Liver (tissue), 9 donors: ENCODE measurements around the gene KCND2. TPM values are rescaled to one million over a fixed set of nuclear protein-coding genes. Genes with fewer than 3 reads are reported as not detected.

Experiments
- DNase-seq: peaks from one replicate; pipeline ENCODE4 v3.0.0-alpha.2; 2017; ENCODE audit warnings: low spot score
- H3K27ac ChIP-seq, 2 donors: one replicate each; pipeline ENCODE4 v1.7.0; 2013; ENCODE audit warnings: inconsistent platforms in 2 of 2, low read length in 2 of 2, control low read depth in 1 of 2, low read depth in 1 of 2, mild to moderate bottlenecking in 1 of 2
- H3K27me3 ChIP-seq, 4 donors: one replicate each; pipeline versions ENCODE4 v1.6.1 to v1.7.0; 2013; ENCODE audit warnings: low read length in 3 of 4, inconsistent platforms in 1 of 4, mild to moderate bottlenecking in 1 of 4, moderate library complexity in 1 of 4; ENCODE audit not compliant: control insufficient read depth in 4 of 4, insufficient read depth in 4 of 4
- H3K36me3 ChIP-seq, 4 donors: one replicate each; pipeline versions ENCODE4 v1.6.1 to v1.7.0; 2013; ENCODE audit warnings: low read length in 3 of 4, mild to moderate bottlenecking in 3 of 4, low read depth in 1 of 4, moderate library complexity in 1 of 4; ENCODE audit not compliant: control insufficient read depth in 4 of 4, insufficient read depth in 3 of 4
- H3K4me1 ChIP-seq, 4 donors: one replicate each; pipeline versions ENCODE4 v1.6.1 to v1.7.0; 2013; ENCODE audit warnings: low read length in 3 of 4, mild to moderate bottlenecking in 3 of 4, moderate library complexity in 1 of 4; ENCODE audit not compliant: control insufficient read depth in 4 of 4, insufficient read depth in 4 of 4
- H3K4me3 ChIP-seq, 3 donors: one replicate each; pipeline versions ENCODE4 v1.6.1 to v1.7.0; 2013; ENCODE audit warnings: low read length in 3 of 3, control low read depth in 1 of 3, low read depth in 1 of 3, mild to moderate bottlenecking in 1 of 3
- H3K9ac ChIP-seq, 2 donors: one replicate each; pipeline ENCODE4 v1.7.0; 2013; ENCODE audit warnings: low read length in 2 of 2, mild to moderate bottlenecking in 2 of 2, moderate library complexity in 2 of 2, control low read depth in 1 of 2, low read depth in 1 of 2
- H3K9me3 ChIP-seq, 4 donors: one replicate each; pipeline versions ENCODE4 v1.6.1 to v1.7.0; 2013; ENCODE audit warnings: low read length in 3 of 4; ENCODE audit not compliant: control insufficient read depth in 4 of 4
- EGR1 ChIP-seq, 2 donors: IDR thresholded peaks; 2 replicates each; pipeline ENCODE4 v1.6.1; 2016 to 2018; ENCODE audit warnings: antibody characterized with exemption in 2 of 2, low read depth in 2 of 2
- FOXA1 ChIP-seq: IDR thresholded peaks from 2 replicates; pipeline ENCODE4 v1.6.1; 2016; ENCODE audit warnings: antibody characterized with exemption
- FOXA2 ChIP-seq: IDR thresholded peaks from 2 replicates; pipeline ENCODE4 v1.6.1; 2016; ENCODE audit warnings: antibody characterized with exemption
- GABPA ChIP-seq, 2 donors: IDR thresholded peaks in 1 of 2; conservative IDR thresholded peaks in 1 of 2; 2 replicates each; pipeline ENCODE4 v1.6.1; 2016; ENCODE audit warnings: antibody characterized with exemption in 2 of 2, mild to moderate bottlenecking in 1 of 2, moderate library complexity in 1 of 2
- HNF4A ChIP-seq, 2 donors: conservative IDR thresholded peaks; 2 replicates each; pipeline ENCODE4 v1.6.1; 2016; ENCODE audit warnings: antibody characterized with exemption in 2 of 2, mild to moderate bottlenecking in 2 of 2
- HNF4G ChIP-seq: IDR thresholded peaks from 2 replicates; pipeline ENCODE4 v1.6.1; 2016; ENCODE audit warnings: antibody characterized with exemption
- NR2F2 ChIP-seq: IDR thresholded peaks from 2 replicates; pipeline ENCODE4 v1.6.1; 2016; ENCODE audit warnings: antibody characterized with exemption
- RAD21 ChIP-seq, 2 donors: IDR thresholded peaks; 2 replicates each; pipeline ENCODE4 v1.6.1; 2016; ENCODE audit warnings: antibody characterized with exemption in 2 of 2, mild to moderate bottlenecking in 2 of 2
- RXRA ChIP-seq, 2 donors: IDR thresholded peaks; 2 replicates each; pipeline ENCODE4 v1.6.1; 2017 to 2018; ENCODE audit warnings: antibody characterized with exemption in 2 of 2, mild to moderate bottlenecking in 1 of 2
- SP1 ChIP-seq: IDR thresholded peaks from 2 replicates; pipeline ENCODE4 v1.6.1; 2018; ENCODE audit warnings: antibody characterized with exemption, mild to moderate bottlenecking
- TAF1 ChIP-seq: conservative IDR thresholded peaks from 2 replicates; pipeline ENCODE4 v1.6.1; 2016; ENCODE audit warnings: antibody characterized with exemption, mild to moderate bottlenecking
- WGBS: extraction: QIAGEN DNeasy Blood & Tissue Kit; methylation state at CpG from one replicate; pipeline ENCODE4 v1.1.7; 2013; 5-methylcytosine and 5-hydroxymethylcytosine counted together
- polyA plus RNA-seq, 2 donors: library from polyadenylated mRNA; stranded (reverse) in 1 of 2; unstranded in 1 of 2; fragments of 200-250 nt in 1 of 2; fragments of >200 nt in 1 of 2; fragmentation: Nextera tagmentation in 1 of 2; extraction: Ambion mirVana in 1 of 2; gene quantifications; one replicate each; pipeline versions ENCODE4 v1.2.1 to v1.2.3, GENCODE V29; 2013 to 2015
- total RNA-seq, 2 donors: library from RNA; depleted of rRNA; stranded (reverse); fragments of >200 nt; gene quantifications; one replicate each; pipeline ENCODE4 v1.2.3, GENCODE V29; 2014
- TF ChIP-seq, protein P1 (sequence below): IDR thresholded peaks from 2 replicates; pipeline ENCODE4 v1.6.1; 2016; ENCODE audit warnings: antibody characterized with exemption
- TF ChIP-seq, protein P2 (sequence below): IDR thresholded peaks from 2 replicates; pipeline ENCODE4 v1.6.1; 2016; ENCODE audit warnings: antibody characterized with exemption, mild to moderate bottlenecking
- TF ChIP-seq, protein P3 (sequence below): IDR thresholded peaks from 2 replicates; pipeline ENCODE4 v1.6.1; 2016; ENCODE audit warnings: antibody characterized with exemption
- TF ChIP-seq, protein P4 (sequence below): IDR thresholded peaks from 2 replicates; pipeline ENCODE4 v1.6.1; 2016; ENCODE audit warnings: antibody characterized with exemption
- donor health status: healthy.
- donor health status: healthy.
- donor health status: healthy.
- donor health status: healthy.
- donor health status: healthy.

The KCND2 gene
- total and polyA plus RNA-seq, 4 donors: 0.02 to 0.22 (median 0.07) TPM

DNA sequence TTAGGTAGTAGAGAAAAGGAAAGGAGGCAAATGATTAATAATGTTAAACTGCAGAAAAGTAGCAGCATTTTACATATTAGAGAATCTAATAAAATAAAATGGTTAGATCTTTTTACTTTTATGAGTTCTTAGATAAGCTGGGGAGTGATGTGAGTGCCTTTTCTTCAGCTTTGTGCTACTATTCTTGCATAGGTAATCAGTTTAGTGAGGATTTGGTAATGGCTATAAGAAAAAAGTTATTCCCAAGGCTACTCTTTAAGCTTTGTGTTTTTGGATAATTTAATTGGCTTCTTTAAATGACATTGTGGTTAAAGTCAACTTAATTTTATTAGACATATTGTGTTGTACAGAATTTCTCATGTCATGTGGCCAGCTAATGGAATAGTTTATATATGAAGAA is 3.7 kb downstream of the KCND2 start:
- TF ChIP-seq, protein P1, sequence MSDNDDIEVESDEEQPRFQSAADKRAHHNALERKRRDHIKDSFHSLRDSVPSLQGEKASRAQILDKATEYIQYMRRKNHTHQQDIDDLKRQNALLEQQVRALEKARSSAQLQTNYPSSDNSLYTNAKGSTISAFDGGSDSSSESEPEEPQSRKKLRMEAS: no peak
- TF ChIP-seq, protein P2, sequence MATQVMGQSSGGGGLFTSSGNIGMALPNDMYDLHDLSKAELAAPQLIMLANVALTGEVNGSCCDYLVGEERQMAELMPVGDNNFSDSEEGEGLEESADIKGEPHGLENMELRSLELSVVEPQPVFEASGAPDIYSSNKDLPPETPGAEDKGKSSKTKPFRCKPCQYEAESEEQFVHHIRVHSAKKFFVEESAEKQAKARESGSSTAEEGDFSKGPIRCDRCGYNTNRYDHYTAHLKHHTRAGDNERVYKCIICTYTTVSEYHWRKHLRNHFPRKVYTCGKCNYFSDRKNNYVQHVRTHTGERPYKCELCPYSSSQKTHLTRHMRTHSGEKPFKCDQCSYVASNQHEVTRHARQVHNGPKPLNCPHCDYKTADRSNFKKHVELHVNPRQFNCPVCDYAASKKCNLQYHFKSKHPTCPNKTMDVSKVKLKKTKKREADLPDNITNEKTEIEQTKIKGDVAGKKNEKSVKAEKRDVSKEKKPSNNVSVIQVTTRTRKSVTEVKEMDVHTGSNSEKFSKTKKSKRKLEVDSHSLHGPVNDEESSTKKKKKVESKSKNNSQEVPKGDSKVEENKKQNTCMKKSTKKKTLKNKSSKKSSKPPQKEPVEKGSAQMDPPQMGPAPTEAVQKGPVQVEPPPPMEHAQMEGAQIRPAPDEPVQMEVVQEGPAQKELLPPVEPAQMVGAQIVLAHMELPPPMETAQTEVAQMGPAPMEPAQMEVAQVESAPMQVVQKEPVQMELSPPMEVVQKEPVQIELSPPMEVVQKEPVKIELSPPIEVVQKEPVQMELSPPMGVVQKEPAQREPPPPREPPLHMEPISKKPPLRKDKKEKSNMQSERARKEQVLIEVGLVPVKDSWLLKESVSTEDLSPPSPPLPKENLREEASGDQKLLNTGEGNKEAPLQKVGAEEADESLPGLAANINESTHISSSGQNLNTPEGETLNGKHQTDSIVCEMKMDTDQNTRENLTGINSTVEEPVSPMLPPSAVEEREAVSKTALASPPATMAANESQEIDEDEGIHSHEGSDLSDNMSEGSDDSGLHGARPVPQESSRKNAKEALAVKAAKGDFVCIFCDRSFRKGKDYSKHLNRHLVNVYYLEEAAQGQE: no peak
- TF ChIP-seq SP1 (no peak), RAD21 (IDR thresholded peaks at IDR 0.05) (no peak), HNF4G (no peak), EGR1 (IDR thresholded peaks at IDR 0.05; ENCODE audit: low read depth in 2 of 2) (no peak), HNF4A (conservative IDR thresholded peaks at IDR 0.05) (no peak)
- TF ChIP-seq, protein P3, sequence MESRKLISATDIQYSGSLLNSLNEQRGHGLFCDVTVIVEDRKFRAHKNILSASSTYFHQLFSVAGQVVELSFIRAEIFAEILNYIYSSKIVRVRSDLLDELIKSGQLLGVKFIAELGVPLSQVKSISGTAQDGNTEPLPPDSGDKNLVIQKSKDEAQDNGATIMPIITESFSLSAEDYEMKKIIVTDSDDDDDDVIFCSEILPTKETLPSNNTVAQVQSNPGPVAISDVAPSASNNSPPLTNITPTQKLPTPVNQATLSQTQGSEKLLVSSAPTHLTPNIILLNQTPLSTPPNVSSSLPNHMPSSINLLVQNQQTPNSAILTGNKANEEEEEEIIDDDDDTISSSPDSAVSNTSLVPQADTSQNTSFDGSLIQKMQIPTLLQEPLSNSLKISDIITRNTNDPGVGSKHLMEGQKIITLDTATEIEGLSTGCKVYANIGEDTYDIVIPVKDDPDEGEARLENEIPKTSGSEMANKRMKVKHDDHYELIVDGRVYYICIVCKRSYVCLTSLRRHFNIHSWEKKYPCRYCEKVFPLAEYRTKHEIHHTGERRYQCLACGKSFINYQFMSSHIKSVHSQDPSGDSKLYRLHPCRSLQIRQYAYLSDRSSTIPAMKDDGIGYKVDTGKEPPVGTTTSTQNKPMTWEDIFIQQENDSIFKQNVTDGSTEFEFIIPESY: no peak
- no peak overlapping the region for H3K4me3 ChIP-seq

DNA sequence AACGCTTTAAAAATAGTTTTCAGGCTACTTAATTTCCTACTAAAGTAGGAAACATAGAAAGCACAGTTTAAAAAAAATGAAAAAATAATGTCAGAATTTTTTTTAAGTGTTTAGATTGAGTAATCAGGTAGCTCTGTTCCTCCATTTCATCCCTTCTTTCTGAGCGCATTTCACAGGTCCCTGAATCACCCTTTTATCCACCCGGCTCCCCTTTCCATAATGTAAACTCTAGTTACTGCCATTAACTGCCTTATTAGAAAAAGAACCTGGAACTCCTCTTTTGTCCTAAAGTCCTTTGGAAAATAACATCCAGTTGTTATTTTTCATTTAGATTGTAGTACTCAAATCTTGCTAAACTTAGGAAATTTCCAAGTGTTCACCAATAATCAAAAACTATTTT is 5.8 kb downstream of the KCND2 start:
- Histone ChIP-seq H3K9ac (no peak overlapping the region), H3K9me3 (no peaks in the 10 kb centered on the region), H3K36me3 (no peaks in the 10 kb centered on the region), H3K4me3 (no peak overlapping the region), H3K4me1 (no peaks in the 10 kb centered on the region), H3K27me3 (peaks cover 0 to 4% (median 1%) of the 10 kb centered on the region in 4 donors), H3K27ac (no peak overlapping the region)
- TF ChIP-seq, protein P4, sequence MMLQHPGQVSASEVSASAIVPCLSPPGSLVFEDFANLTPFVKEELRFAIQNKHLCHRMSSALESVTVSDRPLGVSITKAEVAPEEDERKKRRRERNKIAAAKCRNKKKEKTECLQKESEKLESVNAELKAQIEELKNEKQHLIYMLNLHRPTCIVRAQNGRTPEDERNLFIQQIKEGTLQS: no peak
- 66% methylated on average over 3 of the region's 3 CpGs for WGBS
- no peak for DNase-seq

More for the DNA sequence above, 3.7 kb downstream of the KCND2 start:
- Histone ChIP-seq H3K27me3 (peaks cover 0 to 9% (median 3%) of the 10 kb centered on the region in 4 donors), H3K27ac (no peak overlapping the region), H3K9me3 (no peaks in the 10 kb centered on the region), H3K9ac (no peak overlapping the region), H3K4me1 (peaks cover 6 to 15% (median 11%) of the 10 kb centered on the region in 4 donors), H3K36me3 (no peaks in the 10 kb centered on the region)
- DNase-seq: no peak

DNA sequence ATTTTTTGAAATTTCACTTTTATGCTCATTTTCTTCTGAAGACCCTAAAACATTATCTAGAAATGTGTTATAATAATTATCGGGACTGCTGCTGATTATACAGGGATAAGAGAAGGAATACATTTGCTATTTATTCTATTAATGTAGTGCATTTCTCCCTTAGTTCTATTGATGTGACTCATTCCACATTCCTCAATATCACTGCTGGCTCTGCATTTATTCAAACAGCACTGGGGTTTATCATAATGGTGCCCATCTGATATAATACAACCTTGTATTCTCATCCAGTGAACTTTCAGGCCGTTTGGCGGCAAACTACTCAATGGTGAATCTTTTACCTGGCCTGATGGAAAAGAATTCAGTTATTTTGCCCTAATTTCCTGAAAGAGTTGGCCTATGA is 7.8 kb downstream of the KCND2 start:
- no peak overlapping the region for H3K4me3 ChIP-seq
- no peaks in the 10 kb centered on the region for H3K4me1 ChIP-seq
- H3K27ac ChIP-seq: no peak overlapping the region
- DNase-seq: no peak
- 88% methylated on average over 3 of the region's 3 CpGs for WGBS
- H3K9ac ChIP-seq: no peak overlapping the region
- no peaks in the 10 kb centered on the region for H3K9me3 ChIP-seq
- TF ChIP-seq GABPA (IDR thresholded peaks at IDR 0.05 in 1 of 2, conservative IDR thresholded peaks at IDR 0.05 in 1 of 2): no peak
- no peak for TF ChIP-seq RXRA (IDR thresholded peaks at IDR 0.05)
- TF ChIP-seq NR2F2: no peak
- no peak for TF ChIP-seq TAF1
- no peak for TF ChIP-seq RAD21 (IDR thresholded peaks at IDR 0.05)
- no peak for TF ChIP-seq HNF4G
- TF ChIP-seq, protein P3: no peak
- TF ChIP-seq HNF4A (conservative IDR thresholded peaks at IDR 0.05): no peak
- TF ChIP-seq FOXA2: no peak
- TF ChIP-seq, protein P2: no peak
- TF ChIP-seq, protein P4: no peak
- TF ChIP-seq SP1: no peak
- TF ChIP-seq FOXA1: no peak
- no peaks in the 10 kb centered on the region for H3K36me3 ChIP-seq
- H3K27me3 ChIP-seq: no peaks in the 10 kb centered on the region
